ENCODE measurements around the gene PLEKHN1. TPM values are rescaled to one million over a fixed set of nuclear protein-coding genes. Genes with fewer than 3 reads are reported as not detected.
"Not testable (repeated sequence)": the region's sequence is repeated elsewhere in the genome, so short reads cannot be mapped to it uniquely, and the experiment has no call there.

The PLEKHN1 gene
- total and polyA plus RNA-seq, 8 donors: 0.29 to 29.2 (median 1.7) TPM; not detected in 2

- DNase-seq: no peak
- intact Hi-C loops (cut with DNase I; ENCODE audit: low total_unique reads): no loop called here
Measured at GRCh38 chr1:1011396-1011949, 45.2 kb downstream of the PLEKHN1 start.

GRCh38 chr1:1012736-1013104, 46.4 kb downstream of the PLEKHN1 start:
- H3K9me3 ChIP-seq; H3K36me3 ChIP-seq; DNase-seq; intact Hi-C loops (cut with DNase I; ENCODE audit: low total_unique reads); H3K27me3 ChIP-seq: not testable (repeated sequence)
- H3K4me3 ChIP-seq: peak overlapping the region; percentile 55 to 64 (median 61)
- 51 to 63% (median 57%) methylated on average over 13 of the region's 13 CpGs for WGBS, 5 donors
- peak overlapping the region in 4 of 5 donors; percentile 82 to 94 (median 92) for H3K27ac ChIP-seq
- H3K4me1 ChIP-seq: peaks cover 9 to 33% (median 20%) of the 10 kb centered on the region in 4 donors

More at GRCh38 chr1:1011396-1011949, 45.2 kb downstream of the PLEKHN1 start:
- no peaks in the 10 kb centered on the region for H3K36me3 ChIP-seq
- no peaks in the 10 kb centered on the region for H3K9me3 ChIP-seq
- H3K27me3 ChIP-seq: peaks cover 0 to 2% (median 0%) of the 10 kb centered on the region in 3 donors
- TF ChIP-seq CTCF (IDR thresholded peaks at IDR 0.05) (no peak), POLR2A (IDR thresholded peaks at IDR 0.05) (no peak), EP300 (IDR thresholded peaks at IDR 0.05) (no peak), POLR2AphosphoS5 (IDR thresholded peaks at IDR 0.05) (no peak)
- WGBS, 5 donors: 76 to 82% (median 79%) methylated on average over 14 of the region's 14 CpGs
- H3K4me1 ChIP-seq: peaks cover 9 to 33% (median 20%) of the 10 kb centered on the region in 4 donors
- H3K4me3 ChIP-seq: no peak overlapping the region
- no peak overlapping the region for H3K27ac ChIP-seq

- Histone ChIP-seq H3K27ac (peak within 1 kb of the TSS; percentile 82 to 94 (median 91)), H3K4me3 (peak within 1 kb of the TSS; percentile 55 to 64 (median 61)), H3K4me1 (peaks cover 9 to 33% (median 20%) of the 10 kb centered on the region in 4 donors), H3K36me3 (no peaks in the 10 kb centered on the region), H3K9me3 (no peaks in the 10 kb centered on the region), H3K27me3 (no peaks in the 10 kb centered on the region)
- TF ChIP-seq POLR2AphosphoS5 (IDR thresholded peaks at IDR 0.05) (peak; percentile 86 to 95 (median 93)), EP300 (IDR thresholded peaks at IDR 0.05) (no peak), POLR2A (IDR thresholded peaks at IDR 0.05) (peak in 1 of 4 donors; percentile 61)
- WGBS, 5 donors: 0 to 6% (median 3%) methylated on average over 24 to 30 of the region's 30 CpGs
- intact Hi-C loops (cut with DNase I; ENCODE audit: low total_unique reads): no loop called here
- peak; percentile 93 to 97 for DNase-seq
Measured at GRCh38 chr1:1013105-1013921, 47.0 kb downstream of the PLEKHN1 start, which contains the start of gene ISG15. Gene ISG15, plus strand, starts transcription at chr1:1013497. Its CDS starts 77 bp downstream, at chr1:1013574.

GRCh38 chr1:1013922-1014648, 47.8 kb downstream of the PLEKHN1 start:
- peak; percentile 38 to 67 for DNase-seq
- Histone ChIP-seq H3K27ac (peak overlapping the region; percentile 82 to 94 (median 91)), H3K4me1 (peaks cover 9 to 39% (median 22%) of the 10 kb centered on the region in 4 donors), H3K27me3 (no peaks in the 10 kb centered on the region), H3K36me3 (no peaks in the 10 kb centered on the region), H3K9me3 (no peaks in the 10 kb centered on the region), H3K4me3 (peak overlapping the region; percentile 55 to 64 (median 61))
- 51 to 68% (median 66%) methylated on average over 21 to 41 of the region's 41 CpGs for WGBS, 5 donors
- intact Hi-C loops (cut with DNase I; ENCODE audit: low total_unique reads): no loop called here
- TF ChIP-seq EP300 (IDR thresholded peaks at IDR 0.05): no peak

GRCh38 chr1:1014799-1015681, 48.8 kb downstream of the PLEKHN1 start:
- H3K27ac ChIP-seq: peak overlapping the region in 4 of 5 donors; percentile 82 to 94 (median 92)
- 74 to 80% (median 76%) methylated on average over 18 to 20 of the region's 20 CpGs for WGBS, 5 donors

GRCh38 chr1:1017397-1018320, 51.4 kb downstream of the PLEKHN1 start:
- Histone ChIP-seq H3K4me1 (peaks cover 26 to 62% (median 45%) of the 10 kb centered on the region in 4 donors), H3K27me3 (peaks cover 0 to 22% (median 7%) of the 10 kb centered on the region in 3 donors)
- DNase-seq; H3K36me3 ChIP-seq; H3K4me3 ChIP-seq; intact Hi-C loops (cut with DNase I; ENCODE audit: low total_unique reads); H3K9me3 ChIP-seq; H3K27ac ChIP-seq: not testable (repeated sequence)
- WGBS, 5 donors: 64 to 76% (median 69%) methylated on average over 15 to 17 of the region's 17 CpGs

More at GRCh38 chr1:1014799-1015681, 48.8 kb downstream of the PLEKHN1 start:
- Histone ChIP-seq H3K36me3 (no peaks in the 10 kb centered on the region), H3K4me3 (peak overlapping the region in 3 of 4 donors; percentile 55 to 64 (median 63)), H3K9me3 (no peaks in the 10 kb centered on the region), H3K4me1 (peaks cover 9 to 41% (median 23%) of the 10 kb centered on the region in 4 donors), H3K27me3 (peaks cover 0 to under 1% (median 0%) of the 10 kb centered on the region in 3 donors)
- DNase-seq: peak in 1 of 2 donors; percentile 60
- intact Hi-C loops (cut with DNase I; ENCODE audit: low total_unique reads): no loop called here
- TF ChIP-seq EP300 (IDR thresholded peaks at IDR 0.05) (no peak), POLR2A (IDR thresholded peaks at IDR 0.05) (no peak), CTCF (IDR thresholded peaks at IDR 0.05) (no peak), POLR2AphosphoS5 (IDR thresholded peaks at IDR 0.05) (no peak)

GRCh38 chr1:1018321-1018685, 52.0 kb downstream of the PLEKHN1 start:
- H3K9me3 ChIP-seq; H3K36me3 ChIP-seq; H3K27ac ChIP-seq; intact Hi-C loops (cut with DNase I; ENCODE audit: low total_unique reads); DNase-seq; H3K4me3 ChIP-seq: not testable (repeated sequence)
- 94 to 96% (median 95%) methylated on average over 19 to 26 of the region's 26 CpGs; no CpG with 5 or more reads in 1 of the 5 donors for WGBS, 5 donors
- H3K27me3 ChIP-seq: peaks cover 0 to 22% (median 7%) of the 10 kb centered on the region in 3 donors
- peaks cover 27 to 63% (median 47%) of the 10 kb centered on the region in 4 donors for H3K4me1 ChIP-seq
